ENCODE data around the gene NUTM1. TPM values are rescaled to one million over a fixed set of nuclear protein-coding genes. Genes with fewer than 3 reads are reported as not detected.

NUTM1 gene
- total RNA-seq, 1 experiment from 2014 or later: 0.46 TPM

Small RNAs within 50 kb of the gene (microRNA-seq; reads per million reads assigned to microRNA genes)
- gene MIR1233-1 (ENCODE audit: borderline number of aligned reads): not detected

Other genes starting within 250 kb of the NUTM1 start
- gene EMC7, start 241.5 kb upstream of the NUTM1 start, total RNA-seq (2021): 31.5 to 34.6 TPM (median 32.1 TPM) in 3 replicates
- 1.1 to 1.2 TPM (median 1.1 TPM) in 3 replicates for gene PGBD4, start 241.2 kb upstream of the NUTM1 start, total RNA-seq (2021)
- 41.8 to 45.8 TPM (median 43.2 TPM) in 3 replicates for gene KATNBL1, start 133.2 kb upstream of the NUTM1 start, total RNA-seq (2021)
- 96.8 to 102 TPM (median 97.0 TPM) in 3 replicates for gene EMC4, start 118.3 kb upstream of the NUTM1 start, total RNA-seq (2021)
- 13.3 to 16.2 TPM (median 14.7 TPM) in 3 replicates for gene SLC12A6, start 5.5 kb upstream of the NUTM1 start, total RNA-seq (2021)
- gene NOP10, start 179 bp upstream of the NUTM1 start, total RNA-seq (2021): 220 to 234 TPM (median 227 TPM) in 3 replicates
- gene LPCAT4, start 23.9 kb downstream of the NUTM1 start, total RNA-seq (2021): 68.6 to 97.2 TPM (median 70.6 TPM) in 3 replicates
- 37.2 to 41.3 TPM (median 39.8 TPM) in 3 replicates for gene GOLGA8A, start 94.5 kb downstream of the NUTM1 start, total RNA-seq (2021)
- gene GOLGA8B, start 240.3 kb downstream of the NUTM1 start, total RNA-seq (2021): 29.0 to 40.1 TPM (median 38.3 TPM) in 3 replicates